ENCODE data around the gene SRSF9. TPM values are rescaled to one million over a fixed set of nuclear protein-coding genes. Genes with fewer than 3 reads are reported as not detected.

Gene SRSF9
- total RNA-seq, 2 experiments from 2014 or later: 140 to 209 TPM

DNA sequence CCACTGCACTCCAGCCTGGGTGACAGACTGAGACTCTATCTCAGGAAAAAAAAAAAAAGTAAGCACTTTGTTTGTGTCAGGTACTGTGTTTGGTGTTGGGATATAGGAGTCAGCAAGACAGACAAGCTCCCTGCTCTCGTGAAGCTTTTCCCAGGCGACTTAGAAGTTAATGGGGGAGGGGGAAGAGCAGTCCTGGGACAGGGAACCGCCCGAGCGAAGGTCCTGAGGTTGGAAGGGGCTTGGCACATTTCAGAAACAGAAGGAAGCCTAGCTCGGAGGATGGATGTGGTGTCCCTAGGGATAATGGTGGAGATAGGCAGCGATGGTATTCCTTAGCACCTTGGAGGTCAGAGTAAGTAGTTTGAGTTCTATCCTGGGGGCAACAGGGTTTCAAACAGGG is 40.2 kb downstream of the SRSF9 start:
- Mint-ChIP-seq H3K4me3 (no peak overlapping the region), H3K27ac (no peak overlapping the region), H3K9me3 (ENCODE audit: low read depth) (no peaks in the 10 kb centered on the region), H3K27me3 (peaks cover 10% of the 10 kb centered on the region), H3K4me1 (peaks cover 16% of the 10 kb centered on the region), H3K36me3 (ENCODE audit: low read depth) (no peaks in the 10 kb centered on the region)
- ChIA-PET CTCF (interaction anchor here (0.7 to 3.6 kb wide), 10 partner anchors 9 to 75 kb away, joined by 3 to 23 read pairs (median 4); partner anchors contain the start of gene COX6A1), POLR2A (interaction anchor here (0.7 kb wide), 1 partner anchor 131 kb away, joined by 3 read pairs; no protein-coding TSS in a partner anchor)
- ATAC-seq (no peak), DNase-seq (no peak)
- intact Hi-C loops (cut with DNase I, micrococcal nuclease): no loop called here

DNA sequence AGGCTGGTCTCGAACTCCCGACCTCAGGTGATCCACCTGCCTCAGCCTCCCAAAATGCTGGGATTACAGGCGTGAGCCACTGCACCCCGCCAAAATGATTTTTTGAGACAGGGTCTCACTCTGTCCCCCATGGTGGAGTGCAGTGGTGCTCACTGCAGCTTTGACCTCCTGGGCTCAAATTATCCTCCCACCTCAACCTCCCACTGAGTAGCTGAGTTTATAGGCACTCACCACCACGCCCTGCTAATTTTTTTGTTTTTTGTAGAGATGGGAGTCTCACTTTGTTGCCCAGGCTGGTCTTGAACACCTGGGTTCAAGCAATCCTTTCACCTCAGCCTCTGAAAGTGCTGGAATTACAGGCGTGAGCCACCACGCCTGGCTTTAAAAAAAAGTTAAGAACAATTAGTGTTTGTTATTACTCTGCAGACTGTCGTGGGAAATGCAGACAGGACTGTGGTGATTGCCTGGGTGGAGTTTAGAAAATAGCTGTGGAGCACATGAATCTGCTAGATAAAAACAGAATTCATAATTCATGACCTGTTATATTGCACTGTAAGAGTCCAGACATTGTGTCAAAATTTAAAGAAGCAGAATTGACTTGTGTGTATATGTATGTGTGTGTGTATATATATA is 40.8 kb downstream of the SRSF9 start:
- ATAC-seq: no peak
- CTCF ChIA-PET: interaction anchor here (0.7 to 3.6 kb wide), 8 partner anchors 10 to 605 kb away, joined by 3 to 12 read pairs (median 4); partner anchors contain the start of gene COX6A1

GRCh38 chr12:120425797-120426196 is 43.8 kb downstream of the SRSF9 start:
- no peak overlapping the region for H3K4me3 Mint-ChIP-seq
- no peaks in the 10 kb centered on the region for H3K36me3 Mint-ChIP-seq (ENCODE audit: low read depth)
- peaks cover 5% of the 10 kb centered on the region for H3K4me1 Mint-ChIP-seq
- peaks cover 4% of the 10 kb centered on the region for H3K27me3 Mint-ChIP-seq
- ATAC-seq (no peak), DNase-seq (no peak)
- intact Hi-C loops (cut with DNase I, micrococcal nuclease): no loop called here
- POLR2A ChIA-PET: no interaction called here
- CTCF ChIA-PET: no interaction called here
- H3K9me3 Mint-ChIP-seq (ENCODE audit: low read depth): no peaks in the 10 kb centered on the region
- no peak overlapping the region for H3K27ac Mint-ChIP-seq

More for the DNA sequence above, 40.8 kb downstream of the SRSF9 start:
- Mint-ChIP-seq H3K27me3 (peaks cover 10% of the 10 kb centered on the region), H3K27ac (no peak overlapping the region), H3K4me3 (no peak overlapping the region), H3K9me3 (ENCODE audit: low read depth) (no peaks in the 10 kb centered on the region), H3K36me3 (ENCODE audit: low read depth) (no peaks in the 10 kb centered on the region), H3K4me1 (peaks cover 16% of the 10 kb centered on the region)
- POLR2A ChIA-PET: interaction anchor here (0.7 kb wide), 1 partner anchor 132 kb away, joined by 3 read pairs; no protein-coding TSS in a partner anchor
- DNase-seq: no peak
- intact Hi-C loops (cut with DNase I, micrococcal nuclease): no loop called here

- POLR2A ChIA-PET: no interaction called here
Measured at GRCh38 chr12:120422892-120423456, 46.6 kb downstream of the SRSF9 start.

GRCh38 chr12:120421701-120422100 is 47.8 kb downstream of the SRSF9 start:
- H3K27me3 Mint-ChIP-seq: peaks cover 2% of the 10 kb centered on the region
- no peak overlapping the region for H3K27ac Mint-ChIP-seq
- ATAC-seq (no peak), DNase-seq (no peak)
- ChIA-PET CTCF (no interaction called here), POLR2A (no interaction called here)
- H3K36me3 Mint-ChIP-seq (ENCODE audit: low read depth): no peaks in the 10 kb centered on the region
- no peak overlapping the region for H3K4me3 Mint-ChIP-seq
- H3K9me3 Mint-ChIP-seq (ENCODE audit: low read depth): no peaks in the 10 kb centered on the region
- no peaks in the 10 kb centered on the region for H3K4me1 Mint-ChIP-seq
- intact Hi-C loops (cut with DNase I, micrococcal nuclease): no loop called here

More at GRCh38 chr12:120422892-120423456, 46.6 kb downstream of the SRSF9 start:
- no peak for DNase-seq
- Mint-ChIP-seq H3K27me3 (no peaks in the 10 kb centered on the region), H3K9me3 (ENCODE audit: low read depth) (no peaks in the 10 kb centered on the region), H3K4me3 (no peak overlapping the region), H3K4me1 (no peaks in the 10 kb centered on the region), H3K27ac (no peak overlapping the region), H3K36me3 (ENCODE audit: low read depth) (no peaks in the 10 kb centered on the region)
- no peak for ATAC-seq
- CTCF ChIA-PET: interaction anchor here (0.6 to 1.5 kb wide), 3 partner anchors 16 to 503 kb away, joined by 3 to 5 read pairs (median 3); no protein-coding TSS in a partner anchor
- intact Hi-C loops (cut with DNase I, micrococcal nuclease): no loop called here

GRCh38 chr12:120417917-120418580 is 51.5 kb downstream of the SRSF9 start:
- ChIA-PET CTCF (interaction anchor here (1.0 to 1.2 kb wide), 2 partner anchors 11 to 14 kb away, joined by 3 to 4 read pairs; no protein-coding TSS in a partner anchor), POLR2A (no interaction called here)
- intact Hi-C loops (cut with DNase I, micrococcal nuclease): no loop called here

DNA sequence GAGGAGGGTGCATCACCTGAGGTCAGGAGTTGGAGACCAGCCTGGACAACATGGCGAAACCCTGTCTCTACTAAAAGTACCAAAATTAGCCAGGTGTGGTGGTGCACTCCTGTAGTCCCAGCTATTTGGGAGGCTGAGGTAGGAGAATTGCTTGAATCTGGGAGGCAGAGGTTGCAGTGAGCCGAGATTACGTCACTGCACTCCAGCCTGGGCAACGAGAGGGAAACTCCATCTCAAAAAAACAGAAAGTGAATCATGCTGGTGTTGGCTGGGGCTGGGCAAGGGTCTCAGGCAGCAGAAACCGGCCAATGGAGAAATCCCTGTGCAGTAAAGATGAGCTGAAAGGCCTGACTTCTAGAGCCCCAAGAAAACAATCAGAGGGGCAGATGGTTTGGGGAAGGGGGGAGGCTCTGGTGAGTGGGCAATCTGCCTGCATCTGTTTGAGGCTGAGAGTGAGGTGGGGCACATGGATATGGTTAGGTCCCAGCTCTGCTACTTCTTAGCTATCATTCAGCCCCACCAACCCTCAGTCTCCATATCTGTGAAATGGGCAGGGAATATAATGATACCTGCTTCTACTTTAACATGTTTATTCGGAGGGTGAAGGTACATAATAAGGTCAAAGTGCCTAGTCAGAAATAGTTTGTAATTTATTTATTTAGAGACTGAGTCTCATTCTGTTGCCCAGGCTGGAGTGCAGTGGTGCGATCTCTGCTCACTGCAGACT is 52.9 kb downstream of the SRSF9 start:
- ChIA-PET POLR2A (no interaction called here), CTCF (interaction anchor here (0.7 kb wide), 1 partner anchor 13 kb away, joined by 3 read pairs; no protein-coding TSS in a partner anchor)
- intact Hi-C loops (cut with DNase I, micrococcal nuclease): no loop called here
- Mint-ChIP-seq H3K4me1 (no peaks in the 10 kb centered on the region), H3K27ac (no peak overlapping the region), H3K36me3 (ENCODE audit: low read depth) (no peaks in the 10 kb centered on the region), H3K4me3 (no peak overlapping the region), H3K27me3 (peaks cover 2% of the 10 kb centered on the region), H3K9me3 (ENCODE audit: low read depth) (no peaks in the 10 kb centered on the region)
- ATAC-seq (no peak), DNase-seq (no peak)

More at GRCh38 chr12:120417917-120418580, 51.5 kb downstream of the SRSF9 start:
- H3K27ac Mint-ChIP-seq: no peak overlapping the region
- no peak for DNase-seq
- peaks cover 2% of the 10 kb centered on the region for H3K27me3 Mint-ChIP-seq
- H3K4me1 Mint-ChIP-seq: no peaks in the 10 kb centered on the region
- no peak for ATAC-seq
- no peaks in the 10 kb centered on the region for H3K9me3 Mint-ChIP-seq (ENCODE audit: low read depth)
- no peak overlapping the region for H3K4me3 Mint-ChIP-seq
- H3K36me3 Mint-ChIP-seq (ENCODE audit: low read depth): no peaks in the 10 kb centered on the region

GRCh38 chr12:120413901-120414695 is 55.5 kb downstream of the SRSF9 start:
- Mint-ChIP-seq H3K4me3 (no peak overlapping the region), H3K36me3 (ENCODE audit: low read depth) (no peaks in the 10 kb centered on the region), H3K4me1 (no peaks in the 10 kb centered on the region), H3K27me3 (peaks cover 2% of the 10 kb centered on the region), H3K27ac (no peak overlapping the region), H3K9me3 (ENCODE audit: low read depth) (no peaks in the 10 kb centered on the region)
- DNase-seq (no peak), ATAC-seq (no peak)
- POLR2A ChIA-PET: no interaction called here
- intact Hi-C loops (cut with DNase I, micrococcal nuclease): no loop called here
- CTCF ChIA-PET: interaction anchor here (0.6 kb wide), 2 partner anchors 8 to 105 kb away, joined by 3 to 4 read pairs; no protein-coding TSS in a partner anchor

- intact Hi-C loops (cut with DNase I, micrococcal nuclease): no loop called here
- H3K36me3 Mint-ChIP-seq (ENCODE audit: low read depth): no peaks in the 10 kb centered on the region
- DNase-seq (no peak), ATAC-seq (no peak)
- no peaks in the 10 kb centered on the region for H3K9me3 Mint-ChIP-seq (ENCODE audit: low read depth)
- H3K4me1 Mint-ChIP-seq: no peaks in the 10 kb centered on the region
- no peak overlapping the region for H3K27ac Mint-ChIP-seq
- POLR2A ChIA-PET: no interaction called here
- H3K4me3 Mint-ChIP-seq: no peak overlapping the region
- CTCF ChIA-PET: no interaction called here
- peaks cover under 1% of the 10 kb centered on the region for H3K27me3 Mint-ChIP-seq
Measured at GRCh38 chr12:120412421-120412820, 57.1 kb downstream of the SRSF9 start.
